B cell (primary cell): ENCODE data around the gene ZP3.
"Not testable (repeated sequence)": the region's sequence is repeated elsewhere in the genome, so short reads cannot be mapped to it uniquely, and the experiment has no call there.

ENCODE experiments used
- EZH2 ChIP-seq: IDR thresholded peaks from 2 replicates; pipeline ENCODE4 v1.6.1; 2012; ENCODE audit warnings: borderline replicate concordance, low read depth, mild to moderate bottlenecking, moderate library complexity, low read length; ENCODE audit not compliant: insufficient read depth, poor library complexity, severe bottlenecking
- TF ChIP-seq, protein P1 (sequence below): fragments of 200-600 bp; IDR thresholded peaks from one replicate; pipeline ENCODE4 v1.8.0; 2022; ENCODE audit warnings: antibody characterized with exemption, mild to moderate bottlenecking

GRCh38 chr7:76465950-76466349, 41.2 kb downstream of the ZP3 start:
- TF ChIP-seq EZH2, result not testable (repeated sequence)
- TF ChIP-seq, protein P1, sequence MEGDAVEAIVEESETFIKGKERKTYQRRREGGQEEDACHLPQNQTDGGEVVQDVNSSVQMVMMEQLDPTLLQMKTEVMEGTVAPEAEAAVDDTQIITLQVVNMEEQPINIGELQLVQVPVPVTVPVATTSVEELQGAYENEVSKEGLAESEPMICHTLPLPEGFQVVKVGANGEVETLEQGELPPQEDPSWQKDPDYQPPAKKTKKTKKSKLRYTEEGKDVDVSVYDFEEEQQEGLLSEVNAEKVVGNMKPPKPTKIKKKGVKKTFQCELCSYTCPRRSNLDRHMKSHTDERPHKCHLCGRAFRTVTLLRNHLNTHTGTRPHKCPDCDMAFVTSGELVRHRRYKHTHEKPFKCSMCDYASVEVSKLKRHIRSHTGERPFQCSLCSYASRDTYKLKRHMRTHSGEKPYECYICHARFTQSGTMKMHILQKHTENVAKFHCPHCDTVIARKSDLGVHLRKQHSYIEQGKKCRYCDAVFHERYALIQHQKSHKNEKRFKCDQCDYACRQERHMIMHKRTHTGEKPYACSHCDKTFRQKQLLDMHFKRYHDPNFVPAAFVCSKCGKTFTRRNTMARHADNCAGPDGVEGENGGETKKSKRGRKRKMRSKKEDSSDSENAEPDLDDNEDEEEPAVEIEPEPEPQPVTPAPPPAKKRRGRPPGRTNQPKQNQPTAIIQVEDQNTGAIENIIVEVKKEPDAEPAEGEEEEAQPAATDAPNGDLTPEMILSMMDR, result not testable (repeated sequence)
